Activated naive CD4-positive, alpha-beta T cell treated with anti-CD3 and anti-CD28 coated beads for 36 hours (primary cell): ENCODE data around the gene CC2D1B. TPM values are rescaled to one million over a fixed set of nuclear protein-coding genes. Genes with fewer than 3 reads are reported as not detected.

Experiments
- CTCF ChIA-PET: fragments of 350-600 bp; sonication (Branson Sonifier 250); formaldehyde crosslinking; loops from one replicate; lab custom pipeline; 2021; ENCODE audit warnings: antibody characterized with exemption; lab: Charles Lee
- DNase-seq: peaks from one replicate; pipeline ENCODE4 v3.0.0-alpha.2; 2020
- H3K27ac Mint-ChIP-seq: one replicate; pipeline ENCODE4 v1.8.0; 2021; ENCODE audit warnings: mild to moderate bottlenecking, mixed read lengths
- H3K27me3 Mint-ChIP-seq: one replicate; pipeline ENCODE4 v1.8.0; 2021; ENCODE audit warnings: low read depth, mixed read lengths
- H3K36me3 Mint-ChIP-seq: one replicate; pipeline ENCODE4 v1.8.0; 2021; ENCODE audit warnings: low read depth, mixed read lengths
- H3K4me1 Mint-ChIP-seq: one replicate; pipeline ENCODE4 v1.8.0; 2021; ENCODE audit warnings: low read depth, mixed read lengths
- H3K4me3 Mint-ChIP-seq: one replicate; pipeline ENCODE4 v1.8.0; 2021; ENCODE audit warnings: mild to moderate bottlenecking, moderate library complexity, mixed read lengths
- H3K9me3 Mint-ChIP-seq: one replicate; pipeline ENCODE4 v1.8.0; 2021; ENCODE audit warnings: mixed read lengths
- intact Hi-C: fragments of 100-400 bp; cut with micrococcal nuclease; formaldehyde crosslinking; loops from one replicate; pipeline ENCODE4 v1.15.1; 2023
- total RNA-seq, 2 experiments: library from RNA; stranded (reverse); gene quantifications; one replicate each; pipeline ENCODE4 v1.2.3, GENCODE V29; 2021

Gene CC2D1B
- 10 to 100 TPM; 18.4 to 21.8 TPM for total RNA-seq

GRCh38 chr1:52365746-52366516 lies at the start of gene CC2D1B:
CC2D1B (minus strand) TSS chr1:52366205; CDS start chr1:52364620, 1,585 bp downstream.
- intact Hi-C loops: loop anchor here (1.0 to 5.0 kb wide), 13 partner anchors 38 to 961 kb away; partner anchors contain the start of genes BTF3L4, CPT2, CZIB and EPS15
- Mint-ChIP-seq H3K4me3 (peak within 1 kb of the TSS; percentile 97), H3K27ac (peak within 1 kb of the TSS; percentile 88), H3K36me3 (peaks cover 18% of the 10 kb centered on the region), H3K4me1 (peaks cover 46% of the 10 kb centered on the region), H3K9me3 (no peaks in the 10 kb centered on the region), H3K27me3 (no peaks in the 10 kb centered on the region)
- peak; percentile 99 for DNase-seq
- CTCF ChIA-PET: interaction anchor here (0.9 to 1.8 kb wide), 3 partner anchors 17 to 300 kb away, joined by 3 to 5 read pairs (median 3); partner anchors contain the start of genes ORC1 and PRPF38A

GRCh38 chr1:52414942-52415341 lies 48.9 kb upstream of the CC2D1B start:
- intact Hi-C loops: no loop called here
- H3K9me3 Mint-ChIP-seq: no peaks in the 10 kb centered on the region
- no peak overlapping the region for H3K27ac Mint-ChIP-seq
- peaks cover 38% of the 10 kb centered on the region for H3K4me1 Mint-ChIP-seq
- no peak overlapping the region for H3K4me3 Mint-ChIP-seq
- CTCF ChIA-PET: interaction anchor here (1.3 kb wide), 1 partner anchor 9 kb away, joined by 3 read pairs; no protein-coding TSS in a partner anchor
- no peaks in the 10 kb centered on the region for H3K27me3 Mint-ChIP-seq
- DNase-seq: no peak
- peaks cover 63% of the 10 kb centered on the region for H3K36me3 Mint-ChIP-seq

- Mint-ChIP-seq H3K27ac (no peak overlapping the region), H3K27me3 (no peaks in the 10 kb centered on the region), H3K4me3 (no peak overlapping the region), H3K9me3 (no peaks in the 10 kb centered on the region), H3K4me1 (peaks cover 30% of the 10 kb centered on the region), H3K36me3 (peaks cover 62% of the 10 kb centered on the region)
- CTCF ChIA-PET: interaction anchor here (0.7 to 1.0 kb wide), 2 partner anchors 9 to 273 kb away, joined by 3 to 4 read pairs; partner anchors contain the start of genes ORC1 and PRPF38A
- DNase-seq: no peak
- intact Hi-C loops: no loop called here
These were observed 47.5 kb upstream of the CC2D1B start for GRCh38 chr1:52413410-52413989.

- Mint-ChIP-seq H3K27me3 (no peaks in the 10 kb centered on the region), H3K36me3 (peaks cover 58% of the 10 kb centered on the region), H3K9me3 (no peaks in the 10 kb centered on the region), H3K27ac (peak overlapping the region; percentile 99), H3K4me3 (peak overlapping the region; percentile 100), H3K4me1 (peaks cover 45% of the 10 kb centered on the region)
- intact Hi-C loops: loop anchor here (1.0 to 2.0 kb wide), 10 partner anchors 19 to 610 kb away; partner anchors contain the start of genes BTF3L4, CC2D1B, NRDC and TUT4
- DNase-seq: no peak
- CTCF ChIA-PET: interaction anchor here (1.0 to 2.7 kb wide), 10 partner anchors 8 to 287 kb away, joined by 3 to 10 read pairs (median 5); no protein-coding TSS in a partner anchor
These were observed 39.0 kb upstream of the CC2D1B start for GRCh38 chr1:52404975-52405338.

GRCh38 chr1:52404116-52404974 lies 38.3 kb upstream of the CC2D1B start, which contains the start of the genes ORC1 and PRPF38A:
ORC1 (minus strand) TSS chr1:52404423; CDS start chr1:52402223, 2,200 bp downstream.
PRPF38A (plus strand) TSS chr1:52404602; CDS start chr1:52404750, 148 bp downstream.
- peak within 1 kb of the TSS; percentile 99 for H3K27ac Mint-ChIP-seq
- peaks cover 62% of the 10 kb centered on the region for H3K36me3 Mint-ChIP-seq
- peak within 1 kb of the TSS; percentile 100 for H3K4me3 Mint-ChIP-seq
- H3K4me1 Mint-ChIP-seq: peaks cover 45% of the 10 kb centered on the region
- DNase-seq: peak; percentile 99
- CTCF ChIA-PET: interaction anchor here (0.8 to 2.7 kb wide), 15 partner anchors 9 to 345 kb away, joined by 3 to 10 read pairs (median 4); partner anchors contain the start of genes CC2D1B and COA7
- no peaks in the 10 kb centered on the region for H3K9me3 Mint-ChIP-seq
- intact Hi-C loops: loop anchor here (1.0 to 2.0 kb wide), 10 partner anchors 20 to 611 kb away; partner anchors contain the start of genes BTF3L4, CC2D1B, NRDC and TUT4
- no peaks in the 10 kb centered on the region for H3K27me3 Mint-ChIP-seq

GRCh38 chr1:52403566-52404115 lies 37.6 kb upstream of the CC2D1B start:
- H3K36me3 Mint-ChIP-seq: peaks cover 61% of the 10 kb centered on the region
- peak overlapping the region; percentile 99 for H3K27ac Mint-ChIP-seq
- H3K9me3 Mint-ChIP-seq: no peaks in the 10 kb centered on the region
- H3K27me3 Mint-ChIP-seq: no peaks in the 10 kb centered on the region
- intact Hi-C loops: loop anchor here (1.0 to 2.0 kb wide), 10 partner anchors 21 to 612 kb away; partner anchors contain the start of genes BTF3L4, CC2D1B, NRDC and TUT4
- peaks cover 44% of the 10 kb centered on the region for H3K4me1 Mint-ChIP-seq
- H3K4me3 Mint-ChIP-seq: peak overlapping the region; percentile 100
- DNase-seq: peak; percentile 80
- CTCF ChIA-PET: interaction anchor here (0.6 to 2.7 kb wide), 13 partner anchors 9 to 344 kb away, joined by 3 to 10 read pairs (median 4); partner anchors contain the start of genes CC2D1B and COA7

GRCh38 chr1:52402860-52403240 lies 36.8 kb upstream of the CC2D1B start:
- no peaks in the 10 kb centered on the region for H3K27me3 Mint-ChIP-seq
- H3K9me3 Mint-ChIP-seq: no peaks in the 10 kb centered on the region
- peak overlapping the region; percentile 100 for H3K4me3 Mint-ChIP-seq
- peaks cover 58% of the 10 kb centered on the region for H3K36me3 Mint-ChIP-seq
- DNase-seq: no peak
- peaks cover 41% of the 10 kb centered on the region for H3K4me1 Mint-ChIP-seq
- CTCF ChIA-PET: no interaction called here
- no peak overlapping the region for H3K27ac Mint-ChIP-seq
- intact Hi-C loops: no loop called here

GRCh38 chr1:52400131-52400530 lies 34.1 kb upstream of the CC2D1B start:
- Mint-ChIP-seq H3K27me3 (no peaks in the 10 kb centered on the region), H3K4me1 (peaks cover 22% of the 10 kb centered on the region), H3K4me3 (no peak overlapping the region), H3K36me3 (peaks cover 67% of the 10 kb centered on the region), H3K9me3 (no peaks in the 10 kb centered on the region), H3K27ac (no peak overlapping the region)
- intact Hi-C loops: no loop called here
- no peak for DNase-seq
- CTCF ChIA-PET: interaction anchor here (0.6 kb wide), 1 partner anchor 267 kb away, joined by 3 read pairs; no protein-coding TSS in a partner anchor

- intact Hi-C loops: no loop called here
- DNase-seq: no peak
- Mint-ChIP-seq H3K4me1 (peaks cover 21% of the 10 kb centered on the region), H3K36me3 (peaks cover 71% of the 10 kb centered on the region), H3K27me3 (no peaks in the 10 kb centered on the region), H3K9me3 (no peaks in the 10 kb centered on the region), H3K4me3 (no peak overlapping the region), H3K27ac (no peak overlapping the region)
- CTCF ChIA-PET: interaction anchor here (0.6 kb wide), 1 partner anchor 267 kb away, joined by 3 read pairs; no protein-coding TSS in a partner anchor
These were observed 33.6 kb upstream of the CC2D1B start for GRCh38 chr1:52399629-52400028.

GRCh38 chr1:52393174-52393573 lies 27.2 kb upstream of the CC2D1B start:
- H3K4me3 Mint-ChIP-seq: no peak overlapping the region
- H3K9me3 Mint-ChIP-seq: no peaks in the 10 kb centered on the region
- DNase-seq: no peak
- no peak overlapping the region for H3K27ac Mint-ChIP-seq
- intact Hi-C loops: no loop called here
- H3K27me3 Mint-ChIP-seq: no peaks in the 10 kb centered on the region
- peaks cover 6% of the 10 kb centered on the region for H3K4me1 Mint-ChIP-seq
- CTCF ChIA-PET: interaction anchor here (0.6 kb wide), 1 partner anchor 181 kb away, joined by 5 read pairs; no protein-coding TSS in a partner anchor
- H3K36me3 Mint-ChIP-seq: peaks cover 78% of the 10 kb centered on the region

GRCh38 chr1:52386458-52386857 lies 20.5 kb upstream of the CC2D1B start:
- DNase-seq: no peak
- CTCF ChIA-PET: interaction anchor here (0.6 kb wide), 1 partner anchor 305 kb away, joined by 4 read pairs; no protein-coding TSS in a partner anchor
- intact Hi-C loops: no loop called here
- no peak overlapping the region for H3K4me3 Mint-ChIP-seq
- H3K4me1 Mint-ChIP-seq: no peaks in the 10 kb centered on the region
- H3K27me3 Mint-ChIP-seq: no peaks in the 10 kb centered on the region
- no peaks in the 10 kb centered on the region for H3K9me3 Mint-ChIP-seq
- no peak overlapping the region for H3K27ac Mint-ChIP-seq
- peaks cover 74% of the 10 kb centered on the region for H3K36me3 Mint-ChIP-seq
